ENCODE results near the gene OR6P1.

GRCh38 chr1:158554352-158554751 is 16.0 kb downstream of the OR6P1 start, which contains the start of gene OR6Y1:
- TF ChIP-seq CTCF (conservative IDR thresholded peaks at IDR 0.05), result no peak
- TF ChIP-seq ZFX (IDR thresholded peaks at IDR 0.05), result no peak

All from C4-2B (cell line).